Stimulated activated CD4-positive, alpha-beta T cell treated with anti-CD3 and anti-CD28 coated beads, Interleukin-15, amount 100 ng/mL, for 48 hours (primary cell): ENCODE measurements around the gene CLDN15.
"Not testable (repeated sequence)": the region's sequence is repeated elsewhere in the genome, so short reads cannot be mapped to it uniquely, and the experiment has no call there.

Experiments
- DNase-seq, 2 donors: peaks; one replicate each; pipeline ENCODE4 v3.0.0-alpha.2; 2020; ENCODE audit warnings: low read depth in 2 of 2

Gene CLDN15

DNA sequence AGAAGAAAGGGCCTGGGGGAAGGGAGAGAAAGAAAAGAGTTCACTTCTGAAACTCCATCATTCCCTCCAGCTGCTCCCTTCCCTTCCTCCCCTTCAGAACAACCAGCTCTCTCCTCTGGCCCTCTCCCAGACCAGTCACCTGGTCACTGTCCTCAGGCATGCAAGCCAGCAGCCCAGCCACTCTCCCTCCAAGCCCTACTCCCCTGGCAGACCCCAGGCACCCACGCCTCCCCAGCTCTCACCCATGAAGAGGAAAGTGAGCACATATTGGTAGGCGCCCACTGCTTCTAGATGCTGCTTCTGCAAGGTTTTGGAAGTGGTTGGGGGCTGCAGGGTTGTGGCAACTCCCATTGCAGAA lies 37.1 kb downstream of the CLDN15 start:
- DNase-seq: no peak

DNA sequence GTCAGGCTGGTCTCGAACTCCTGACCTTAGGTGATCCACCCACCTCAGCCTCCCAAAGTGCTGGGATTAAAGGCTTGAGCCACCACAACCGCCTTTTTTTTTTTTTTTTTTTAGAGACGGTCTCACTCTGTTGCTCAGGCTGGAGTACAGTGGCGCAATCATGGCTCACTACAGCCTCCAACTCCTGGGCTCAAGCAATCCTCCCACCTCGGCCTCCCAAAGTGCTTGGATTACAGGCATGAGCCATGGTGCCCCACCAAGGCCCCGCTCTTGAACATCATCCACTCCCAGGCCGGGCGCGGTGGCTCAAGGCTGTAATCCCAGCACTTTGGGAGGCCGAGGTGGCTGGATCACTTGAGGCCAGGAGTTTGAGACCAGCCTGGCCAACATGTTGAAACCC lies 38.1 kb downstream of the CLDN15 start:
- not testable (repeated sequence) for DNase-seq

DNA sequence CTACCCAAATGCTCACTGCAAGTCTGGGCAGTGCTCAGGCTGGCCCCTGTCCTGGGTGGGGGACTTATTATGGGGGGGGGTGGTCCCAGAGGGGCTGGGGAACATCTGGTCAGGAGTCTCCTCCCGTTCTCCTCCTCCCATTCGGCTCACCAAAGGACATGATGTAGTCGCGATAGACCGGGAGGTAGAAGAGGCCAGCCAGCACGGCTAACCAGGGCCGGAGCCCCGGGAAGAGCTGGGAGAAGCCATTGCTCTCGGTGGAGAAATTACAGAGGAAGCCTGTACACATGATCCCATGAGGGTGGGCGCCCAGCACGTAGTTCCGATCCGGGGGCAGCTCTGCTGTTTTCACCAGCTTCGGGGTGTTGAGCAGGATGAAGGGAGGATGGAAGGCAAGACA lies 39.1 kb downstream of the CLDN15 start:
- no peak for DNase-seq

DNA sequence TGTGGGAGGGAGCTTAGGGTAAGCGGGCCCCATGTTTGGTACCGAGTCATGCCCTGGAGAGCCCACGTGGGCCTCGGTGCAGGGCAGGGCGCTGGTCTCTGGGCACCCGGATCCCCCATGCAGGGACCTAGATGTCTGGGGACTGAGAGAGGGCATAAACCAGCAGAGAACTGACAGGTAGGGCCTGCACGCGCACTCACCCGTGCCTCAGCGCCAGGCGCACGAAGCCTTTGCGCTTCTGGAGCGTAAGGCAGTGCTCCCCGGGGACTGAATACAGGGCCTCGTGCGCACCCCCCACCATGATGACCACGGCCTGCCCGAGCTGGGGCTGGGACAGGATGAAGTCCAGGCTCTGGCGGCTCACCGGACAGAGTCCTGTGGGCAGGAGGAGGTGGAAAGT lies 39.6 kb downstream of the CLDN15 start:
- DNase-seq: no peak

DNA sequence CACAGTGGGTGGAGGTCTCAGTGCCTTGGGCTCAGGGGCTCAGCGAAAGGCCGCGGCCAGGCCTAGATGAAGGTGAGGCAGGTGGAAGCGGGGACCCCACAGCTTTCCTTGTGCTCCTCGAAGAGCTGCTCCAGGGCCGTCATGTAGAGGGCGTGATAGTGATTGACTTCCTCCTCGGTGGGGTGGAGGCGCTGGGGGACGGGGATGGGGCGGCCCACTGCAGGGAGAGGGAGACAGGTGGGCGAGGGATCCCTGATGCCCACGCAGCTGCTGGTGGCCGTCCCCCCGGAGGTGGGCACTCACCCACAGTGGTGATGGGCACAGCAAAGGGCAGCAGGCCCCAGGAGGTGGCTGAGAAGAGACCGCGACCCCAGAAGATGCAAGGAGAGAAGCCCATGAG lies 41.7 kb downstream of the CLDN15 start:
- DNase-seq: no peak

DNA sequence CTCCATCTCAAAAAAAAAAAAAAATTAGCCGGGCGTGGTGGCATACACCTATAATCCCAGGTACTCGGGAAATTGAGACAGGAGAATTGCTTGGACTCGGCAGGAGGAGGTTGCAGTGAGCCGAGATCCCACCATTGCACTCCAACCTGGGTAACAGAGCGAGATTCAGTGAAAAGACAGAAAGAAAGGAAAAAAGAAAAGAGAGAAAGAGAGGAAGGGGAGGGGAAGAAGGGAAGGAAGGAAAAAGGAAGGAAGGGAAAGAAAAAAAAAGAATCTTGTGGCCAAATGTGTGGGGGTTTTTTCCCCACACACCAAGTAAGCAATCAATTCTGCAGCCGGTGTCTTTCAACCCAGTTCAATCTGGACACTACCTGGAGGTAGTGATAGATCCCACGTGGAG lies 48.5 kb downstream of the CLDN15 start:
- DNase-seq: no peak

DNA sequence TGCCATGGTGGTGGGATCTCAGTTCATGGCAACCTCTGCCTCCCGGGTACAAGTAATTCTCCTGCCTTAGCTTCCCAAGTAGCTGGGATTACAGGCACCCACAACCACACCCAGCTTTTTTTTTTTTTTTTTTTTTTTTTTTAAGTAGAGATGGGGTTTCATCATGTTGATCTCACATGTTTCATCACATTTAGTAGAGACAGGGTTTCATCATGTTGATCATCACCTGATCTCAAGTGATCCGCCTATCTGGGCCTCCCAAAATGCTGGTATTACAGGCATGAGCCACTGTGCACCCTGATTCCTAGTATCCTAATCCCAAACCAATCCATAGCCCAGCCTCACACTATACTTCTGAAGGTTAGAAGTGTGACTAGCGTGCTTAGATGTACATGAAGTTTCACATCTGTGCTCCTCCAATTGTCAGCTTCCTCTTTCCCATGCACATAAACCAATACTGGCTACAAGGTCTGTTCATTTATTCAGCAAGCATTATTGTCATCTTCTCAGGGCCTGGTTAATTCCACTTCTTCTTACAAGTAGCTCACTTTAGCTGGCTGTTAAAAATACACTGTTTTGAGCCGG lies 50.7 kb downstream of the CLDN15 start:
- no peak for DNase-seq

DNA sequence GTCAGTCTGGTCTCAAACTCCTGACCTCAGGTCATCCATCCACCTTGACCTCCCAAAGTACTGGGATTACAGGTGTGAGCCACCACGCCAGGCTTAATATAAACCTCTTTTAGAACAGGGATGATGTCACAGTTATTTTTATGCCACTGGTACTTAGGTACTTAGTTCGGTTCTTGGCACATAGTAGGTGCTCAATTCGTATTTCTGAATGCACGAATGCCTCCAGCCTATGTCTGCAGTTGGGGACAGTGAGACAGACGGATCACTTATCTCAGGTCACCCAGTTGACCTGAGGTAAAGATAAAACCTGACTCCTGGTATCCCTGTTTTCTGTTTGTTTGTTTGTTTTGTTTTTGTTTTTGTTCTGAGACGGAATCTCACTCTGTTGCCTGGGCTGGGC lies 51.4 kb downstream of the CLDN15 start:
- no peak for DNase-seq

DNA sequence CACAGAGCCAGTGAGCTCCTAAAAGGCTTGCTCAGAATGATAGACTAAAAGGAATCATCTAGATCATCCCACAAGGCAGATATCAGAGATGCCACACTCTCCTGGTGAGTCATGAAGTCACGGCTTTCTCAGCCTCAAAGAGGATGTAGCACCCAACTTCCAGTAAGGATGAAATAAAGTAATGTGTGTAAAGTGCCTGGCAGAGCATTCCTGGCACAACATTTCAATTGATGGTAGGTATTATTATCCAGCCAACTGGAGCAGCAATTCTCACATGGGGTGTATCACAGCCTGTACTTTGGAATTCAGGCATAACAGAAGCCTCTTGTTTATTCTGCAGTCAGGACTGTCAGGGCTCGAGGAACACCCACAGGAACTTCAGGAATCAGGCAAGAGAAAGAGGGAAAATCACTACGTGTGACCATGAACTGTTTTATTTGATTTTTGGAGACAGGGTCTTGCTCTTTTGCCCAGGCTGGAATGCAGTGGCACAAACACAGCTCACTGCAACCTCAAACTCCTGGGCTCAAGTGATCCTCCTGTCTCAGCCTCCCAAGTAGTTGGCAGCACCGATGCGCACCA lies 52.3 kb downstream of the CLDN15 start:
- no peak for DNase-seq
